PC-9 (cell line): ENCODE results near the gene MTMR3.

ENCODE experiments used
- EZH2 ChIP-seq: fragments of 200-600 bp; sonication (generic); IDR thresholded peaks from 2 replicates; pipeline ENCODE4 v1.8.0; 2017; ENCODE audit warnings: antibody characterized with exemption, low read depth
- TF ChIP-seq, protein P1 (sequence below): fragments of 200-600 bp; sonication (generic); conservative IDR thresholded peaks from 2 replicates; pipeline ENCODE4 v1.6.1; 2017; ENCODE audit warnings: mixed run types, antibody characterized with exemption, mild to moderate bottlenecking, moderate library complexity

DNA sequence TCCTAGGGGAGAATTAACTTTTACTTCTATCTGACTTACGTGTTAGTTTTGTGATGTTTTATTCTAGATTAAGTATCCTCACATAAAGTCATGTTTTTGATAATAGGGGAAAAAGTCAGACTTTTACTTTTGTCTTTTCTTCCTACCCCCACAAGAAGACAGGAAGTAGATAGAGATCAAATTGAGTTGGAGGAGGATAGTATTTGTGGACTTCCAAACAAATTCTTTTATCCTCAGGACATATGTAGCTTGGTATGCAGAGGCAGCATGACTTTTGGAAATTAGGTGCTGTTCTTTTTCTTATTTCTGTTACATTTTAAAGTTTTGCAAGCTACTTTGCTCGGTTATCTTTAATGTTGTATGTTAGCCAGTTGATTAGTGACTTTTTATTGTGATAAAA, 61.4 kb downstream of the MTMR3 start:
- TF ChIP-seq, protein P1, sequence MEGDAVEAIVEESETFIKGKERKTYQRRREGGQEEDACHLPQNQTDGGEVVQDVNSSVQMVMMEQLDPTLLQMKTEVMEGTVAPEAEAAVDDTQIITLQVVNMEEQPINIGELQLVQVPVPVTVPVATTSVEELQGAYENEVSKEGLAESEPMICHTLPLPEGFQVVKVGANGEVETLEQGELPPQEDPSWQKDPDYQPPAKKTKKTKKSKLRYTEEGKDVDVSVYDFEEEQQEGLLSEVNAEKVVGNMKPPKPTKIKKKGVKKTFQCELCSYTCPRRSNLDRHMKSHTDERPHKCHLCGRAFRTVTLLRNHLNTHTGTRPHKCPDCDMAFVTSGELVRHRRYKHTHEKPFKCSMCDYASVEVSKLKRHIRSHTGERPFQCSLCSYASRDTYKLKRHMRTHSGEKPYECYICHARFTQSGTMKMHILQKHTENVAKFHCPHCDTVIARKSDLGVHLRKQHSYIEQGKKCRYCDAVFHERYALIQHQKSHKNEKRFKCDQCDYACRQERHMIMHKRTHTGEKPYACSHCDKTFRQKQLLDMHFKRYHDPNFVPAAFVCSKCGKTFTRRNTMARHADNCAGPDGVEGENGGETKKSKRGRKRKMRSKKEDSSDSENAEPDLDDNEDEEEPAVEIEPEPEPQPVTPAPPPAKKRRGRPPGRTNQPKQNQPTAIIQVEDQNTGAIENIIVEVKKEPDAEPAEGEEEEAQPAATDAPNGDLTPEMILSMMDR: no peak
- no peak for TF ChIP-seq EZH2
